Mesothelial cell of epicardium (in vitro differentiated cells): ENCODE data around the gene MRPS14. TPM values are rescaled to one million over a fixed set of nuclear protein-coding genes. Genes with fewer than 3 reads are reported as not detected.

Experiments
- DNase-seq, 2 experiments: peaks; one replicate each; pipeline ENCODE4 v3.0.0; 2021; ENCODE audit warnings: low spot score in 2 of 2; ENCODE audit not compliant: unreplicated experiment in 2 of 2
- H3K27ac Mint-ChIP-seq: 2 replicates; pipeline ENCODE4 v1.8.0; 2021; ENCODE audit warnings: mixed read lengths
- H3K27me3 Mint-ChIP-seq: 2 replicates; pipeline ENCODE4 v1.8.0; 2021; ENCODE audit warnings: low read depth, mixed read lengths
- H3K36me3 Mint-ChIP-seq: 2 replicates; pipeline ENCODE4 v1.8.0; 2021; ENCODE audit warnings: mixed read lengths
- H3K4me1 Mint-ChIP-seq: 2 replicates; pipeline ENCODE4 v1.8.0; 2021; ENCODE audit warnings: mixed read lengths
- H3K4me3 Mint-ChIP-seq: 2 replicates; pipeline ENCODE4 v1.8.0; 2021; ENCODE audit warnings: mild to moderate bottlenecking, moderate library complexity, mixed read lengths
- H3K9me3 Mint-ChIP-seq: 2 replicates; pipeline ENCODE4 v1.8.0; 2021; ENCODE audit warnings: mixed read lengths
- total RNA-seq: library from RNA; stranded (reverse); gene quantifications from 3 replicates; pipeline ENCODE4 v1.2.1, GENCODE V29; 2021
- TF ChIP-seq, protein P1 (sequence below): fragments of 200-600 bp; sonication (generic); IDR thresholded peaks from one replicate; pipeline ENCODE4 v1.5.0; 2021; ENCODE audit warnings: antibody characterized with exemption; ENCODE audit not compliant: unreplicated experiment

The MRPS14 gene
- total RNA-seq, 1 donor from 2014 or later: 25.2 TPM

DNA sequence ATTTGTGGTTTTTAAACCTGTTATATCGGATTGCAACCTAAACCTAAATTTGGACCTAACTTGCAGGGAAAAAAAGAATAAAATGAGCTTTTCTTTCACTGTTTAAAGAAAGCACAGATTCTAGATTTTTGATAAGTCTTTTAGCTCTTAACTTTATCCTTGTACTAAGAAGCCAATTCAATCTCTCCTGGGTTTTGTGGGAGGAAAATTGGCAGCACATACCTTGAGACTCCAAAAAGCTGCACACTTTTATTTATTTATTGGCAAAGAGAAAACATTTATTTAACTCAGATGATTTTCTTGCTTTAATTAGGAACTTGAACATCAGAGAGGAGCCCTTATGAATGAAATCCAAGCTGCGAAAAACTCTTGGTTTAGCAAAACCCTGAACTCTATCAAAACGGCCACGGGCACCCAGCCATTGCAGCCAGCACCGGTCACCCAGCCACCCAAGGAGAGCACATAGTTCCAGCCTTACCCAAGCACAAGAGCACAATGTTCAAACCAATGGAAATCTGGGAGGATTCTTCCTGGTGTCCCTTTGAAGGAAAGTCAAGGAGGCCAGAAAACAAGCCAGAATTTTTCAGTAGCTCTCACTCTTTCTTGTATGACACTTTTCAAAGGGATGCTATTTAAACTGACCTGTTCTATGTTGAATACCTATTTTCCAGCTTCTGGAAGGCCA is 33.5 kb downstream of the MRPS14 start:
- H3K36me3 Mint-ChIP-seq: peaks cover 7% of the 10 kb centered on the region
- no peaks in the 10 kb centered on the region for H3K4me1 Mint-ChIP-seq
- H3K27ac Mint-ChIP-seq: no peak overlapping the region
- no peak overlapping the region for H3K4me3 Mint-ChIP-seq
- TF ChIP-seq, protein P1, sequence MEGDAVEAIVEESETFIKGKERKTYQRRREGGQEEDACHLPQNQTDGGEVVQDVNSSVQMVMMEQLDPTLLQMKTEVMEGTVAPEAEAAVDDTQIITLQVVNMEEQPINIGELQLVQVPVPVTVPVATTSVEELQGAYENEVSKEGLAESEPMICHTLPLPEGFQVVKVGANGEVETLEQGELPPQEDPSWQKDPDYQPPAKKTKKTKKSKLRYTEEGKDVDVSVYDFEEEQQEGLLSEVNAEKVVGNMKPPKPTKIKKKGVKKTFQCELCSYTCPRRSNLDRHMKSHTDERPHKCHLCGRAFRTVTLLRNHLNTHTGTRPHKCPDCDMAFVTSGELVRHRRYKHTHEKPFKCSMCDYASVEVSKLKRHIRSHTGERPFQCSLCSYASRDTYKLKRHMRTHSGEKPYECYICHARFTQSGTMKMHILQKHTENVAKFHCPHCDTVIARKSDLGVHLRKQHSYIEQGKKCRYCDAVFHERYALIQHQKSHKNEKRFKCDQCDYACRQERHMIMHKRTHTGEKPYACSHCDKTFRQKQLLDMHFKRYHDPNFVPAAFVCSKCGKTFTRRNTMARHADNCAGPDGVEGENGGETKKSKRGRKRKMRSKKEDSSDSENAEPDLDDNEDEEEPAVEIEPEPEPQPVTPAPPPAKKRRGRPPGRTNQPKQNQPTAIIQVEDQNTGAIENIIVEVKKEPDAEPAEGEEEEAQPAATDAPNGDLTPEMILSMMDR: no peak
- no peak for DNase-seq
- no peaks in the 10 kb centered on the region for H3K27me3 Mint-ChIP-seq
- H3K9me3 Mint-ChIP-seq: no peaks in the 10 kb centered on the region

DNA sequence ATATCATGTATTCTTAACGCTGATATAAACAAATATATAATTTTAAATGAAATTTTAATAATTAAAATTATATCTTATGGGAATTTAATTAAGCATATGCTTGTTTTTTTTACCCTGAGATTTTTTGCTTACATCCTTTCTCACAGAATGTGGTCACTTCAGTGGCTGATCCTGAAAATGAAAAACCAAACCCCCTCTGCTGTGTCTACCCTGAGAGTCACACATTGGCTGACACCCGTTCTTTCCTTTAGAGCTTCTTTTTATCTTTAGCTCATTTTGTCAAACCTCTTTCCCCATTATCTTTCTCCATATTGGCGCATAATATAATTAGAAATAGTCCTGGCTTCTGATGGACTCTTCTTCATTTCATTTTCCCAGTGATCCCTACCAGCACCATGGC is 34.2 kb downstream of the MRPS14 start:
- Mint-ChIP-seq H3K27me3 (no peaks in the 10 kb centered on the region), H3K36me3 (peaks cover 7% of the 10 kb centered on the region), H3K9me3 (no peaks in the 10 kb centered on the region), H3K27ac (no peak overlapping the region), H3K4me3 (no peak overlapping the region), H3K4me1 (no peaks in the 10 kb centered on the region)
- DNase-seq: no peak
- TF ChIP-seq, protein P1: no peak

DNA sequence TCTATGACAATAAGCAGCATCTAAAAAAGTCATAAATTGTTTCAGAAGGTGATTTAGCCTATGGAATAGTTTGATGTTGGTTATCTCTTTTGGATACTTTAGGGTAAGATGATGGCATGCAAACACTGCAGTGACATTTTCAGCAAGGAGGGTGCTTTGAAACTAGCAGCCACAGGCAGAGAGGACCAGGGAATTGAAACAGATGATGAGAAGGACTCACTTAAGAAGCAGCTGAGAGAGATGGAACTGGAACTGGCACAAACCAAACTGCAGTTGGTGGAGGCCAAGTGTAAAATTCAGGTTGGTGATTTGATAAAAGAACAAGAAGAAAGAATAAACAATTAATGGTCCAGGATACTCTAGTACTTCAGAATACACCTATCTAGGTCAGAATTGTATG is 34.7 kb downstream of the MRPS14 start:
- H3K27me3 Mint-ChIP-seq: no peaks in the 10 kb centered on the region
- TF ChIP-seq, protein P1: no peak
- H3K4me3 Mint-ChIP-seq: no peak overlapping the region
- H3K27ac Mint-ChIP-seq: no peak overlapping the region
- no peaks in the 10 kb centered on the region for H3K4me1 Mint-ChIP-seq
- H3K36me3 Mint-ChIP-seq: peaks cover 9% of the 10 kb centered on the region
- DNase-seq: no peak
- H3K9me3 Mint-ChIP-seq: no peaks in the 10 kb centered on the region

DNA sequence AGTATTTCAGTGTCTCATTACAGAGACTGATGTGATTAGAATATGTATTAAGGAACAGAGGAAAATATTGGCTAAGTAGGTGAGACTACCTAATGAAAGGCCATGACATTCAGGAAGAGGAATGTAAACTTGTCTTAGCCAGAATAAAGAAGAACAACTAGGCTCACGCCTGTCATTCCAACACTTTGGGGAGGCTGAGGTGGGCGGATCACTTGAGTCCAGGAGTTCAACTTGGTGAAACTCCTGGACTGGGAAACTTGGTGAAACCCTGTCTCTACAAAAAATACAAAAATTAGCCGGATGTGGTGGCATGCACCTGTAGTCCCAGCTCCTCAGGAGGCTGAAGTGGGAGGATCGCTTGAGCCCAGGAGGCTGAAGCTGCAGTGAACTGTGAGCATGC is 38.3 kb downstream of the MRPS14 start:
- no peak overlapping the region for H3K27ac Mint-ChIP-seq
- H3K9me3 Mint-ChIP-seq: no peaks in the 10 kb centered on the region
- TF ChIP-seq, protein P1: no peak

DNA sequence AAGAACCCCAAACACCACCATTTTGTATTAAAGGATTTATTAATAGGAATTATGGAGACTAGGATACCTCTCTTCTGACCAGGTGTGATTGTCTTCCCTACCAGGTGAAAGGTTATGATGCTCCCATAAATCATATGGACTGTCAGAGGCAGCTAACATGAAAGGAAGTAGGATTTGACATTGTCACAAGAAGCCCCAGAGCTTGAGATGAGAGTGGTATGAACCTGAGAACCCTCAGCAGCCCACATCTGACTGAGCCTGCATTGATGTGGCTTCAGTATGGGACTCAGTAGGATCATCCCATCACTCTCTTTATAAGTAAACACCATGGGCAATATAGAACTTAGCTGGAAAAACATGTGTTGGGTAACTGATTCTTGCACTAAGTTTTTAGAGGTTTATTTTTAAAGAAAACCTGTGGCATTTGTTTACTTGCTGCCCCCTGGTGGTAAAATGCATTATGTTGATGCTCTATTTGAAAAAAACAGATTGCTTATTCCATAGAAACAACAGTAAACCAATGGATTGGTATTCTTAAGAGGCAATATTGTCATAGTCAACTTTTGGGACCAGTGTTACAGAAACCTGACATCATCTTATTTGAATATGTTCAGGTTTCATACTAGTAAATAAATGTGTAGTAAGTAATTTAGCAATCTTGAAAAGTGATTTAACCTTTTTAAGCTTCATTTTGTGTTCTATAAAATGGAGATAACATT is 40.1 kb downstream of the MRPS14 start:
- peaks cover 17% of the 10 kb centered on the region for H3K36me3 Mint-ChIP-seq
- H3K4me1 Mint-ChIP-seq: no peaks in the 10 kb centered on the region
- H3K4me3 Mint-ChIP-seq: no peak overlapping the region
- H3K27me3 Mint-ChIP-seq: no peaks in the 10 kb centered on the region
- no peak for DNase-seq
- no peak overlapping the region for H3K27ac Mint-ChIP-seq
- TF ChIP-seq, protein P1: peak; percentile 75
- H3K9me3 Mint-ChIP-seq: no peaks in the 10 kb centered on the region

More for the DNA sequence above, 38.3 kb downstream of the MRPS14 start:
- no peak for DNase-seq
- H3K36me3 Mint-ChIP-seq: peaks cover 22% of the 10 kb centered on the region
- no peak overlapping the region for H3K4me3 Mint-ChIP-seq
- H3K4me1 Mint-ChIP-seq: no peaks in the 10 kb centered on the region
- no peaks in the 10 kb centered on the region for H3K27me3 Mint-ChIP-seq
